Measurements from ENCODE around the gene LTBP3. TPM values are rescaled to one million over a fixed set of nuclear protein-coding genes. Genes with fewer than 3 reads are reported as not detected.

LTBP3 gene
- total and polyA plus RNA-seq, 12 donors: 40.2 to 362 (median 221) TPM

- peak overlapping the region; percentile 1 to 96 (median 55) for H3K27ac ChIP-seq
- TF ChIP-seq CTCF (IDR thresholded peaks at IDR 0.05) (no peak), POLR2A (IDR thresholded peaks at IDR 0.05) (peak in 1 of 2 donors; percentile 61)
- H3K4me3 ChIP-seq: no peak overlapping the region
- DNase-seq: peak; percentile 85 to 98 (median 94)
- intact Hi-C loops (cut with DNase I): no loop called here
- peaks cover 0 to 28% of the 10 kb centered on the region in 2 donors for H3K36me3 ChIP-seq (replicated peaks in 1 of 2)
- peaks cover 40 to 57% of the 10 kb centered on the region in 2 donors for H3K4me1 ChIP-seq (replicated peaks in 1 of 2)
- H3K9me3 ChIP-seq (replicated peaks in 1 of 3): no peaks in the 10 kb centered on the region
- H3K27me3 ChIP-seq: no peaks in the 10 kb centered on the region
- 0 to 21% (median 17%) methylated on average over 1 to 6 of the region's 6 CpGs for WGBS, 4 donors
Measured at GRCh38 chr11:65555693-65556231, 2.4 kb downstream of the LTBP3 start.

- no peak for DNase-seq
- WGBS, 4 donors: 83 to 89% (median 87%) methylated on average over 4 of the region's 4 CpGs
- peaks cover 38 to 48% of the 10 kb centered on the region in 2 donors for H3K4me1 ChIP-seq (replicated peaks in 1 of 2)
- TF ChIP-seq CTCF (IDR thresholded peaks at IDR 0.05) (no peak), POLR2A (IDR thresholded peaks at IDR 0.05) (no peak)
- H3K27ac ChIP-seq: peak overlapping the region in 3 of 5 donors; percentile 1 to 96 (median 93)
- H3K4me3 ChIP-seq: no peak overlapping the region
- H3K27me3 ChIP-seq: no peaks in the 10 kb centered on the region
- peaks cover 0 to 35% of the 10 kb centered on the region in 2 donors for H3K36me3 ChIP-seq (replicated peaks in 1 of 2)
- intact Hi-C loops (cut with DNase I): no loop called here
- no peaks in the 10 kb centered on the region for H3K9me3 ChIP-seq (replicated peaks in 1 of 3)
Measured at GRCh38 chr11:65554842-65555430, 3.2 kb downstream of the LTBP3 start.

GRCh38 chr11:65554057-65554818 lies 3.9 kb downstream of the LTBP3 start:
- Histone ChIP-seq H3K9me3 (replicated peaks in 1 of 3) (no peaks in the 10 kb centered on the region), H3K36me3 (replicated peaks in 1 of 2) (peaks cover 0 to 37% of the 10 kb centered on the region in 2 donors), H3K27me3 (no peaks in the 10 kb centered on the region), H3K4me3 (no peak overlapping the region), H3K4me1 (replicated peaks in 1 of 2) (peaks cover 32 to 42% of the 10 kb centered on the region in 2 donors), H3K27ac (peak overlapping the region in 1 of 5 donors; percentile 17)
- DNase-seq: no peak
- intact Hi-C loops (cut with DNase I): no loop called here
- WGBS, 4 donors: 84 to 86% (median 85%) methylated on average over 16 to 27 of the region's 27 CpGs
- TF ChIP-seq POLR2A (IDR thresholded peaks at IDR 0.05) (no peak), CTCF (IDR thresholded peaks at IDR 0.05) (no peak)

GRCh38 chr11:65553301-65554001 lies 4.7 kb downstream of the LTBP3 start:
- peaks cover 24 to 34% of the 10 kb centered on the region in 2 donors for H3K4me1 ChIP-seq (replicated peaks in 1 of 2)
- H3K4me3 ChIP-seq: no peak overlapping the region
- WGBS, 4 donors: 66 to 70% (median 68%) methylated on average over 5 to 37 of the region's 37 CpGs
- H3K36me3 ChIP-seq (replicated peaks in 1 of 2): peaks cover 0 to 45% of the 10 kb centered on the region in 2 donors
- TF ChIP-seq CTCF (IDR thresholded peaks at IDR 0.05) (no peak), POLR2A (IDR thresholded peaks at IDR 0.05) (no peak)
- no peaks in the 10 kb centered on the region for H3K9me3 ChIP-seq (replicated peaks in 1 of 3)
- no peak overlapping the region for H3K27ac ChIP-seq
- DNase-seq: peak in 1 of 7 donors; percentile 51
- intact Hi-C loops (cut with DNase I): no loop called here
- no peaks in the 10 kb centered on the region for H3K27me3 ChIP-seq

Data from adrenal gland (tissue), 12 donors.